Caco-2 (cell line): ENCODE measurements around the gene NT5M. TPM values are rescaled to one million over a fixed set of nuclear protein-coding genes. Genes with fewer than 3 reads are reported as not detected.

Experiments used
- BruUV-seq: library from RNA; stranded (reverse); fragments of 400-500 nt; replicated peaks from 2 replicates; lab custom pipeline; 2021; lab: Mats Ljungman, UMichigan
- CTCF ChIA-PET: fragments of 300-600 bp; sonication (Branson Sonifier 250); formaldehyde crosslinking; loops from one replicate; lab custom pipeline; 2022; ENCODE audit warnings: antibody characterized with exemption; lab: Charles Lee
- POLR2A ChIA-PET: fragments of 300-600 bp; sonication (Branson Sonifier 250); formaldehyde crosslinking; loops from one replicate; lab custom pipeline; 2022; ENCODE audit warnings: antibody characterized with exemption; lab: Charles Lee
- DNase-seq, 2 experiments: peaks; one replicate each; pipeline versions ENCODE4 v3.0.0 to v3.0.0-alpha.2; 2020 to 2022
- H3K27me3 ChIP-seq: replicated peaks from 2 replicates; pipeline ENCODE4 v1.6.0; 2011; ENCODE audit warnings: low read length; ENCODE audit not compliant: control insufficient read depth, insufficient read depth
- H3K36me3 ChIP-seq: 2 replicates; pipeline ENCODE4 v1.5.1; 2011; ENCODE audit warnings: low read length; ENCODE audit not compliant: control insufficient read depth, insufficient read depth
- H3K4me1 ChIP-seq: fragments of 250-450 bp; sonication (Bioruptor Pico); 2 replicates; pipeline ENCODE4 v1.5.1; 2020; ENCODE audit warnings: mild to moderate bottlenecking
- H3K4me3 ChIP-seq: 2 replicates; pipeline ENCODE4 v1.5.1; 2011; ENCODE audit warnings: low read depth, mild to moderate bottlenecking, control low read depth, low read length
- H3K9me3 ChIP-seq: fragments of 250-450 bp; sonication (Bioruptor Pico); 2 replicates; pipeline ENCODE4 v1.5.1; 2020; ENCODE audit warnings: mild to moderate bottlenecking, moderate library complexity
- H3K27ac Mint-ChIP-seq: one replicate; pipeline ENCODE4 v1.8.0; 2022; ENCODE audit warnings: mixed read lengths; ENCODE audit not compliant: unreplicated experiment
- H3K27me3 Mint-ChIP-seq: one replicate; pipeline ENCODE4 v1.8.0; 2022; ENCODE audit warnings: mixed read lengths; ENCODE audit not compliant: insufficient read depth, unreplicated experiment
- H3K36me3 Mint-ChIP-seq: one replicate; pipeline ENCODE4 v1.8.0; 2022; ENCODE audit warnings: mild to moderate bottlenecking, mixed read lengths; ENCODE audit not compliant: insufficient read depth, unreplicated experiment
- H3K4me1 Mint-ChIP-seq: one replicate; pipeline ENCODE4 v1.8.0; 2022; ENCODE audit warnings: low read depth, mixed read lengths; ENCODE audit not compliant: unreplicated experiment
- H3K4me3 Mint-ChIP-seq: one replicate; pipeline ENCODE4 v1.8.0; 2022; ENCODE audit warnings: mild to moderate bottlenecking, moderate library complexity, mixed read lengths; ENCODE audit not compliant: unreplicated experiment
- H3K9me3 Mint-ChIP-seq: one replicate; pipeline ENCODE4 v1.8.0; 2022; ENCODE audit warnings: mixed read lengths; ENCODE audit not compliant: unreplicated experiment
- CTCF ChIP-seq, 2 experiments: fragments of 200-600 bp in 1 of 2; IDR thresholded peaks; 1 replicate in 1 of 2; 2 replicates in 1 of 2; pipeline versions ENCODE4 v1.5.1 to v1.8.0; 2011 to 2022; ENCODE audit warnings: antibody characterized with exemption in 1 of 2, control low read depth in 1 of 2, inconsistent platforms in 1 of 2, low read depth in 1 of 2, low read length in 1 of 2, mild to moderate bottlenecking in 1 of 2, moderate library complexity in 1 of 2; ENCODE audit not compliant: insufficient read depth in 1 of 2, severe bottlenecking in 1 of 2, unreplicated experiment in 1 of 2
- intact Hi-C: fragments of 100-400 bp; cut with micrococcal nuclease; formaldehyde crosslinking; loops from one replicate; pipeline ENCODE4 v1.10.0; 2022; ENCODE audit not compliant: unreplicated experiment
- total RNA-seq: library from RNA; stranded (reverse); gene quantifications from 2 replicates; pipeline ENCODE4 v1.2.3, GENCODE V29; 2022

The NT5M gene
- total RNA-seq, 1 experiment from 2014 or later = 1.3 TPM

- intact Hi-C loops = no loop called here
- BruUV-seq = no TSS peak
- H3K4me3 Mint-ChIP-seq = no peak overlapping the region
- Histone ChIP-seq H3K27me3 (no peaks in the 10 kb centered on the region), H3K36me3 (no peaks in the 10 kb centered on the region), H3K4me3 (no peak overlapping the region), H3K4me1 (peaks cover 29% of the 10 kb centered on the region), H3K9me3 (no peaks in the 10 kb centered on the region)
- H3K9me3 Mint-ChIP-seq = peaks cover 6% of the 10 kb centered on the region
- H3K27ac Mint-ChIP-seq = no peak overlapping the region
- TF ChIP-seq CTCF (IDR thresholded peaks at IDR 0.05; ENCODE audit: insufficient read depth in 1 of 2, low read depth in 1 of 2, low read length in 1 of 2, severe bottlenecking in 1 of 2, unreplicated experiment in 1 of 2) = no peak
- ChIA-PET POLR2A (no interaction called here), CTCF (interaction anchor here (1.0 to 2.8 kb wide), 5 partner anchors 11 to 288 kb away, joined by 3 to 20 read pairs (median 3); partner anchors contain the start of gene RASD1)
- no peaks in the 10 kb centered on the region for H3K36me3 Mint-ChIP-seq
- no peaks in the 10 kb centered on the region for H3K27me3 Mint-ChIP-seq
- H3K4me1 Mint-ChIP-seq = no peaks in the 10 kb centered on the region
- no peak for DNase-seq
Measured at GRCh38 chr17:17353625-17354484, 50.7 kb downstream of the NT5M start.

- ChIA-PET POLR2A (no interaction called here), CTCF (interaction anchor here (0.6 to 2.8 kb wide), 11 partner anchors 10 to 288 kb away, joined by 3 to 20 read pairs (median 6); partner anchors contain the start of gene RASD1)
- Histone ChIP-seq H3K4me3 (no peak overlapping the region), H3K9me3 (no peaks in the 10 kb centered on the region), H3K27me3 (no peaks in the 10 kb centered on the region), H3K4me1 (peaks cover 20% of the 10 kb centered on the region), H3K36me3 (no peaks in the 10 kb centered on the region)
- Mint-ChIP-seq H3K36me3 (no peaks in the 10 kb centered on the region), H3K27me3 (no peaks in the 10 kb centered on the region), H3K4me3 (no peak overlapping the region), H3K4me1 (no peaks in the 10 kb centered on the region), H3K9me3 (peaks cover 15% of the 10 kb centered on the region), H3K27ac (no peak overlapping the region)
- BruUV-seq = no TSS peak
- DNase-seq = peak; percentile 83 to 86
- TF ChIP-seq CTCF (IDR thresholded peaks at IDR 0.05; ENCODE audit: insufficient read depth in 1 of 2, low read depth in 1 of 2, low read length in 1 of 2, severe bottlenecking in 1 of 2, unreplicated experiment in 1 of 2) = peak; percentile 92 to 95
- intact Hi-C loops = loop anchor here (1.0 to 5.0 kb wide), 2 partner anchors 48 to 287 kb away; no protein-coding TSS in a partner anchor
Measured at GRCh38 chr17:17354560-17355349, 51.6 kb downstream of the NT5M start.

- Histone ChIP-seq H3K4me3 (no peak overlapping the region), H3K27me3 (no peaks in the 10 kb centered on the region), H3K4me1 (peaks cover 13% of the 10 kb centered on the region), H3K36me3 (no peaks in the 10 kb centered on the region), H3K9me3 (0 out of 2 replicates have a peak, but pooled peaks cover 4% of the 10 kb centered on the region)
- no TSS peak for BruUV-seq
- H3K27ac Mint-ChIP-seq = no peak overlapping the region
- no peak overlapping the region for H3K4me3 Mint-ChIP-seq
- ChIA-PET CTCF (interaction anchor here (0.6 to 2.8 kb wide), 12 partner anchors 9 to 287 kb away, joined by 3 to 20 read pairs (median 6); partner anchors contain the start of gene RASD1), POLR2A (no interaction called here)
- H3K9me3 Mint-ChIP-seq = peaks cover 22% of the 10 kb centered on the region
- H3K4me1 Mint-ChIP-seq = no peaks in the 10 kb centered on the region
- H3K36me3 Mint-ChIP-seq = no peaks in the 10 kb centered on the region
- no peak for TF ChIP-seq CTCF (IDR thresholded peaks at IDR 0.05; ENCODE audit: insufficient read depth in 1 of 2, low read depth in 1 of 2, low read length in 1 of 2, severe bottlenecking in 1 of 2, unreplicated experiment in 1 of 2)
- intact Hi-C loops = loop anchor here (1.0 to 5.0 kb wide), 2 partner anchors 47 to 286 kb away; no protein-coding TSS in a partner anchor
- H3K27me3 Mint-ChIP-seq = no peaks in the 10 kb centered on the region
- peak in 1 of 2 experiments; percentile 33 for DNase-seq
Measured at GRCh38 chr17:17355426-17355825, 52.3 kb downstream of the NT5M start.
